ENCODE measurements around the gene REPIN1.
A peak's percentile ranks its signal among the peaks of the same experiment; 100 is the strongest.
"Not testable (repeated sequence)": the region's sequence is repeated elsewhere in the genome, so short reads cannot be mapped to it uniquely, and the experiment has no call there.

REPIN1 gene

GRCh38 chr7:150374472-150374871 is 5.8 kb downstream of the REPIN1 start:
- no peak for DNase-seq

DNA sequence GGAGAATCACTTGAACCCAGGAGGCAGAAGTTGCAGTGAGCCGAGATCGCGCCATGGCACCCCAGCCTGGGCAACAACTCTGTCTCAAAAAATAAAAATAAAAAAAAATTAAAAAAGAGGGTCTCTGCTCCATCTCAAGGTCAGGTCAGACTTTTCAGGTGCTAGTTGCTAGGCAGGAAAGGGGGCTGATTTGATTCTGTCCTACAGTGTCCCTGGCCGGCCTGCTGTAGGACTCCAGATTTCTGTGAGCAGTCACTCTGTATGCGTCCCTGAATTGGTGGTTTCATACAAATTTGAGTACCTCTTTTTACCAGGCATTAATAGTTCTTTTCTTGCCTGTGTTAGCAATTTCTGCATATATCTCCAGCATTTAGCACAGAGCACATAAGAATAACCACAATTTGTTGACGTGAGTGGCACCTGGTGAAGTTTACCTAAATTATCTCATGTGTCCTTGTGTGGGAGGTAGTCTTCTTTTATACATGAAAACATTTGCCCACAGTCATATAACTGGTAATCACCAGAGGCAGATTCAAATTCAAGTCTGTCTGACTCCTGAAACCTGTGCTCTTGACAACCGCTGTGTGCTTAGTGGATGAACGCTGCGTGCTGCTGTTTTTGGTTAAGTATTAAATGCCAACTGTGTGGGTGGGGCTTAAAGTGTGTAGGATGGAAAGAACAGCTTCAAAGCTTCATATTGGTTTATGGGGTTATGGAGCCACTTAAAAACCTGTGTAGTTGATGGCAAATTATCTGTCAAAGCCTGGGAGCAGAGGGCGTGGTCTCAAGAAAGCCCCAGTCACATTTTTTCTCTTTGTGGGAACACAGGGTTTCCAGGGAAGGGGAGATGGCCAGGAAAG is 7.3 kb downstream of the REPIN1 start:
- DNase-seq, result peak in 8 of 56 donors; percentile 15 to 48 (median 38)

GRCh38 chr7:150376560-150376959 is 7.9 kb downstream of the REPIN1 start:
- DNase-seq, result no peak

GRCh38 chr7:150377196-150377595 is 8.6 kb downstream of the REPIN1 start:
- DNase-seq, result no peak

GRCh38 chr7:150377635-150378034 is 9.0 kb downstream of the REPIN1 start:
- no peak for DNase-seq

DNA sequence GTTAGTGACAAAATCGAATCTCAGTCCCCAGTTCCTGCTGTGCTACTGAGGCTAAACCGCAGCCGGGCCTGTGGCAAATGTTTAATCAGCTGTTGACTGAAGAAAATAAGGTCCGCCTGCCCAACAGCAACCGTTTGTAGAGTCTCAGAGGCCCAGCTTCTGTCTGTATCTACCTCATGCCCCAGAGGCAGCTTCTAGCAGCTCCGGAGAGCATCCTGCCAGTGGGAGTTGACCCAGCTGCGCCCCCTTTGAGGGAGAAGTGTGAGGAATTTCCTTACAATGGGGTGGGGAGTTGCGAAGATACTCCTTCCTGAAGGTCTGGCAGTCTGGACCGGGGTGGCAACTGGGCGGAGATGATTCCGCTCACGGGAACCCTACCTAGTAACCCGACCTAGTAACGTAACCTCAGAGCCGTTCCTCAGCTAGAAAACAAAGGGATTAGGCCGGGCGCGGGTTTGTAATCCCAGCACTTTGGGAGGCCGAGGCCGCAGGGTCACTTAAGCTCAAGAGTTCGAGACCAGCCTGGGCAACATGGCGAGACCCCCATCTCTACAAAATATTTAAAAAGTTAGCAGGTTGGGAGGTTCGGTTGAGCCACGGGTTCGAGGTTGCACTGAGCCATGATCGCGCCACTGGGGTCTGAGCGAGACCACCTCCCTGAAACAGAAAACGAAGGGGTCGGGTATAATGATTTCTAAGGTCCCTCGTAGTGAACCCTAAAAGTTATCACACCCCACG is 9.7 kb downstream of the REPIN1 start:
- DNase-seq, result peak in 35 of 56 donors; percentile 15 to 69 (median 30)

GRCh38 chr7:150378853-150379440 is 10.3 kb downstream of the REPIN1 start, which contains the start of gene ZNF775:
Gene ZNF775, plus strand, starts transcription at chr7:150379330. Its CDS starts 9,141 bp downstream, at chr7:150388471.
- peak; percentile 39 to 97 (median 92) for DNase-seq

- DNase-seq, result peak in 18 of 56 donors; percentile 24 to 75 (median 53)
These were observed 11.1 kb downstream of the REPIN1 start for GRCh38 chr7:150379441-150380379.

- DNase-seq, result no peak
These were observed 11.8 kb downstream of the REPIN1 start for GRCh38 chr7:150380463-150380862.

- no peak for DNase-seq
These were observed 12.5 kb downstream of the REPIN1 start for GRCh38 chr7:150381096-150381495.

DNA sequence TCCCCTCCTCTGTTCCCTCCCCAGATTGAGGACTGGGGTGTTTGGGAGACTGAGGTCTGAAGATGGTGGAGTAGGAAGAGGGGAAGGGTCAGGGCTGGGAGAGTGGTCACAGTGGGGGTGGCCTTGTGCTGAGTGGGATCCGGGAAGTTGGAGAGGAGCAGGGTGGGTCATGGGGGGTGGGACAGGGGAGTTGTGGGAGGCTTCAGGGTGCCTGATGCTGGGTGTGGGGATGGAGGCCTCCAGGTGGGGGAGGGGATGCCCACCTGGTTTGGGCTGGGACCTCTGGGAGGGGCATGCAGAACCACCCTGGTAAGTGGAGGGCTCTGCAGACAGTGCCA is 13.1 kb downstream of the REPIN1 start:
- DNase-seq, result no peak

DNA sequence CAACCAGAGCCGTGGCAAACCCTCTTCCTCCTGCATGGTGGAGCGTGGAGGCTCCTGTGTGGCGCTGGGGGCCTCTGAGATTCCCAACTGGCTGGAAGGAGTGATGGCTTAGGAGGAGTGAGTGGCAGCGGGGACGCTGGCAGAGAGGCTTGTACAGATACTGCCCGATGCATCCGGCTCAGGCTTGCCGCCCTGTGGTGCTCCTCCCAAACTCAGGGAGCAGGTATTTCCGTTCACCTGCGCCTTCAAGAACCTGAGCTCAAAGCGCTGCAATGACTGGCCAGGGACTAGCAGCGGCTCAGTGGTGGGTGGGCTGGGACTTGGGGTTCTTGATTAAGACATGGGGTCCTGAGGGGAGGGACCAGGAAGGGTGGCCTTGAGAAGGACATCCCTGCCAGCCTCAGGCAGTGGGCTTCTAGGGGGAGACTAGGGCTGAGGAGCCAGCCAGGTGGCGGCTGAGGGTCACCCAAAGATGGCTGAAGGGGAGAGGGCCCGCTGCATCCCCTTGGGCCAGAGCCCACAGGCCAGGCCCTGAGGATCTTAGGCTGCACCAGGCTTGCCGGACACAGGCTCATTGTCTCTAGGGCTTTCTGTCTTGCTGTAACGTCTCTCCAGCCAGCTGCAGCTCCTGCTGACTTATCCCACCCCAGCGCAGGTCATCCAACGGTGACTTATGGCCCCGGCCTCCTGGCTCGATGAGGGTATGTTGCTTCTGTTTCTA is 13.7 kb downstream of the REPIN1 start:
- peak in 34 of 56 donors; percentile 19 to 63 (median 42) for DNase-seq

DNA sequence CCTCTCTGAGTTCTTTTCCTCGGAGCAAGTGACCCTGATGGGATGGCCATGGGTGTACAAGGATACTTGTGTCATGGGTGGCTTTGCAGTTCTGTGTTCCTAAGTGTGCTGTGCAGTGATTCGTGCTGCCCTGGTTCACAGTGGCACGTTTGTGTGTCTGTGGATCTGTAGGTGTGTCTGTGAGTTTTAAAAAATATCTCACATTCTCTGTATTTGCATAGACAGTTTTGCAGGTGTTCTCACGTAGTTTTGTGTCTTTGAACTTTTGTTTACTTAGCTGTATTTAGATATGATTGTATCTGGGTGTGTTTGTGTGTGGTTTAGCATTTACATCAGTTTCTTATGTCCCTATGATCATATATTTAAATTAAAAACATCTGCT is 14.2 kb downstream of the REPIN1 start:
- no peak for DNase-seq

DNA sequence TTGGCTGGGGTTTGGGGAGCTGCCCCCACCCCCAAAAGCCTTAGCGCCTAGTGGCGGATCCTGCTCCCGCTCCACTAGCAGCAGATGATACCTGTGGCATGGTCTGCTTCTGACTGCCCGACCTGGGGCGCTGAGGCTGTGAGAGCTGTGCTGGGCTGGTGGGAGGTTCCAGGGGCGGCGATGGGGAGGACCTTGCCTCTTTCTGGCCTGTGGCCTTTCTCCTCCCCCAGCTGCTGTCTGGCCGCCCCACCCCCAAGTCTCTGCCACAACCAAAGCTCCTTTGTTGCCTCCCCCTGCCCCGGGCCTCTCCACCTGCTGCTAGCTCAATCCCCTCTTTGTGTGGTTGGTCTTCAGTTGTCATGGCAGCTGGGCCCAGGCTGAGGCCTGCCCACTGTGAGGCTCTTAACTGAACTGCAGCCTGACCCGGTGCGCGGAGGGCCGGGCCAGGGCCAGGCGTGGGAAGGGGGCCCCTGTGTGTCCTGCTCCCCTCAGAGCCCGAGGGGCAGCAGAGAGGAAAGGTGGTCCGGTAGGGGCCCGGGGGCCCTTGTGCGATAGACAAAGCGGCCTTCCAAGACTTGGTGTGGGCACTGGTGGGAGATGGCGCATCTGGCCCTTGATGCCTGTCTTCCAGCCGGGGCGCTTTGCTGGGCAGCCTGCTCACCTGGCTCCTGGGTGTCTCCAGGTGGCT is 15.2 kb downstream of the REPIN1 start:
- DNase-seq, result peak; percentile 52 to 99 (median 95)

DNA sequence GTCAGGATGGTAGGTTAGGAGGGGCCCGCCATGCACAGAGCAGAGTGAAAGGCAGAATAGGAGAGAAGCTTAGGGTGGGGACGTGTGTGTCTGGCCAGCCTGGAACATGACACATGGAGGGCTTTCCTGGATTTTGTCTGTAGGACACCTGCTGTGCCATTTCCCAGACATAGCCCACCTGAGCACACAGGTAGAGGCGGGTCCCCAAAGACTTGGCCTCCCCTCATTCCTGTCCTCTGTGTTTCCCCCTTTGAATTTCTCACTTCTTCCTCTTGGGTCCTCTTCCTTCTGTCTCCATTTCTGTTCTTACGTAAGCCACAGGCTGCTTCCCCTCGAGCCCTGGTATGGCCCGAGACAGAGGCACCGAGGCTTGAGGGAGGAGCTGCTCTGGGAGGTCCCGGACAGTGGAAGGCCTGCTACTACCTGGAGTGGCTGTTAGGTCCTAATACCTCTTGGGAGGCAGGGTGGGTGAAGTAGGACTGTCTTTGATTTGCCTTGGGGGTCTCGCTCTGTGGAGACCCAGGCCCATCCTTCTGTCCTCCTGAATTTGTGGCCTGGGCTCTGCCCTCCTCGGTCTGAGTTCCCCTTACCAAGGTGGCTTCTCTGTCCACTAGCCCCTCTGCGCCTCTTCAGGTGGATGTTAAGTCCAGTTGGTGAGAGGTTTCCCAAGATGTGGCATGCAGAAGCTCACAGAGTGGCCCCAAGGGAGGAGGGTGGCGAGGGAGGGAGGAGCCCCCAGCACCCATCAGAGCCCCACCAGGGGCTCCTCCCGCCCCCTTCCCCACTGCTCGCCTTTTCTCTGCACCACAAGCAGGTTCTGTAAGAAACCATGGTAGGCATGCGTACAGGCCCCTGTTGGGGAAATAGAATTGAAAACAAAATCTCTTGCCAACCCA is 16.0 kb downstream of the REPIN1 start:
- DNase-seq, result peak in 4 of 56 donors; percentile 41 to 62 (median 52)

DNA sequence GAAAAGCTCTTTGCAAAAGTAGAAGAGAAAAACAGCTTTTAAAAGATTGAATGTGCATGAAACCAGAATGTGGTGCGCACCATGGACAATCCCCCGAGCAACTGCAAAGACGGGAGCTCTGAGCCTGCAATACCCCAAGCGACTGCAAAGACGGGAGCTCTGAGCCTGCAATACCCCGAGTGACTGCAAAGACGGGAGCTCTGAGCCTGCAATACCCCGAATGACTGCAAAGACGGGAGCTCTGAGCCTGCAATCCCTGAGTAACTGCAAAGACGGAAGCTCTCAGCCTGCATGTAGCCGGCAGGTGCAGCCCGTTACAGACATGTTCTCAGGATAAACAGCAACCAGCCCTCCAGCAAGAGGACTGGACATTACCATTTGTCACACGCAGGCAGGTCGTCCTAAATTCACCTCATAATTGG is 16.7 kb downstream of the REPIN1 start:
- peak in 2 of 56 donors; percentile 17 to 33 for DNase-seq

DNA sequence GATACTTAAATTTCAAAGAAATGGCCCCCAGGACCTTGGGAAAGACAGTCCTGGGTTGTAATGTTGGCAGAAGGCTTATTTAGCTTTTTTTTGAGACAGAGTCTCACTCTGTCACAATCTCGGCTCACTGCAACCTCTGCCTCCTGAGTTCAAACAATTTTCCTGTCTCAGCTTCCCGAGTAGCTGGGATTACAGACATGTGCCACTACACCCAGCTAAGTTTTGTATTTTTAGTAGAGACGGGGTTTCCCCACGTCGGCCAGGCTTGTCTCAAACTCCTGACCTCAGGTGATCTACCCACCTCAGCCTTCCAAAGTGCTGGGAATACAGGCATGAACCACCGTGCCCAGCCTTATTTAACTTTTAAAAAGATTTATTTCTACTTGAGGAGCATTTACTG is 17.3 kb downstream of the REPIN1 start:
- not testable (repeated sequence) for DNase-seq

- no peak for DNase-seq
These were observed 19.7 kb downstream of the REPIN1 start for GRCh38 chr7:150388306-150388705.

Data from nucleus accumbens (tissue), 56 donors.